Iris pigment epithelial cell (primary cell): ENCODE data around the gene STK38.

ENCODE experiments used
- DNase-seq: peaks from one replicate; pipeline ENCODE4 v3.0.0-alpha.2; 2011; ENCODE audit warnings: low read depth

The STK38 gene

DNA sequence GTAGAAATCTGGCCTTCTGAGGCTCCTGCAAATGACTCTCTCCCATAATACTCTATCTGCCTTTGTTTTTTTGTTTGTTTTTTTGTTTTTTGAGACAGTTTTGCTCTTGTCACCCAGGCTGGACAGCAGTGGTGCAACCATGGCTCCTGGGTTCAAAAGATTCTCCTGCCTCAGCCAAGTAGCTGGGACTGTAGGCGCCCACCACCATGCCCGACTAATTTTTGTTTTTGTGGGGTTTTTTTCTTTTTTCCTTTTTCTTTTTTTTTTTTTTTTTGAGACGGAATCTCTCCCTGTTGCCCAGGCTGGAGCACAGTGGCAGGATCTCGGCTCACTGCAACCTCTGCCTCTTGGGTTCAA lies 16.6 kb upstream of the STK38 start:
- no peak for DNase-seq

DNA sequence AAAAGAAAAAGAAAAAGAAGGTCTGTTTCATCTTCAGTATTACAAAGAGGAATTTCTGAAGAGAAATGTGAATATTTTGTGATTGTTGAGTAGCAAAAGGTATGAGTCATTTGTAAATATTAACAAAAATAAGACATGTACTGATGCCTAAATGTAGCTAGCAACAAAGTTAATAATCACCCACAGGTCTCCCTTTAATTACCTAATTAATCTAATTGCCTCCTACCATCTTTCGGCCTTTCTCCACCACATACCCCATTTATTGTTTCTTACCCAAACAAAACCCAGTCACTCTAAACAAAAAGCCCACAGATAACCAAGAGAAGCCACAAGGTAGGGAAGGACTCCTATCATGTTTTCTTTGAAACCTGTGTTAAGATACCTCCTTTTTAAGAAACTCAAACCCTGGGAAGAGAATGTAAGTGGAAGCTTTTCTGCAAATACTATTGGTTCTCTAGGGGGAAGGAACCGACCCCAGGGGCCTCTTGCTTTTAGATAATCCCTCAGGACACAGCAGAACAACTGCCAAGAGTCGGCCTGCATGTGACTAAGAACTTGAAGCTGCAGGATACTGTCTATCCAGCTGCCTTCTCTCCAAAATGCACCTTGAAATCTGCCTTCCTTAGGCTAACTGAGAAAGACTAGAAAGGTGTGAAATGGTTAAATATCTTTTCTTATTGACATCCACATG lies 16.1 kb upstream of the STK38 start:
- DNase-seq, result peak; percentile 31

DNA sequence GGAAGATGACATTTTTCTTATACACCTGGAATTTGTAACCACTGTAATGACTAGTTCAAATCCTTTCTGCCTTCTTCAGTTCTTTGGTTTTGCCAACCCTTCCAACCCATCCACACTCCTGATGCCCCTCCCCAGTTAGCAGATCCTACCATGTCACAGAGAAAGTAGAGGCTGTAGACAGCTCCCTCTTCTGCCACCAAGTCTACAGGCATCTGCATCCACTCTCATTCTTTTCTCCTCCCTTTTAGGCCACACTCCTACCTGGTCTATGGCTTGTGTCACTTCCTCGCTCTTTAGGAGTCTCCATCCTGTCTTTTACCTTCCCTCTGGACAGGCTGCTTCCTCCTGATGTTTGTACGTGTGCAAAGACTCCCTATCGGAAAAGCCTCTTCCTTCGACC lies 13.5 kb upstream of the STK38 start:
- no peak for DNase-seq

DNA sequence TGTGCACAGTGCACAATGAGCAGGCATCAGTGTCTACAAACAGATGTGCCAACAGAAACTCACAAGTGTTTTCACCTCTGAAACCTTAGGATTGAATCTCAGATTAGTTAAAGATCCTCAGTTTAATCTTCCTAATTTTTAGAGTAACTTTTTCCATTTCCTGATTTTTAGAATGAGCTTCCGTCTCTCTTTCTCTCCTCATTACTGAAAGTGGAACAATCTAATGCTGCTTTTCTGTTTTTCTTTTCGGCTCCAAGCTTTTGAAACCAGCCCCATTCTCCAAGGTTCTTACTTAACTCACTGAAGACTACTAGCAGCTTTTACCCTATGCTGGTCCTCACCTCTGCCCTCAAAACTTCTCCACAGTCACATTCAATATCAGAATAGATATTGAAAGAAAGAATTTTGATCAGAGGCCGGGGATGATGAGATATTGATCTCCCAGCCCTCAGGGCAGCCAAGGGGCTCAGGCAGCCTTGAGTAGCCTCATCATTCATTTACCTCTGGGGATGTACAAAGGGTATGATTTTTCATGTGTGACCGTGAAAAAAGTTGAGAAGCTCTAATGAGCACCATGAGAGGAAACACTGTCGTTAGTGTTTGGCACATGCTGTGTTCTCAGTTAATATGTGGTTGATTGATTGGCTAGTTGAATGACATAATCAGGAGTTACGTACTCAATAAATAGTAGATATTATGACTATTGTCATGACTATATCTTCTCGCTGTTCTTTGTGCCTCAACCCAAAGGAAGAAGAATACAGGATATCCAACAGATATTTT lies 11.9 kb upstream of the STK38 start:
- DNase-seq, result no peak

DNA sequence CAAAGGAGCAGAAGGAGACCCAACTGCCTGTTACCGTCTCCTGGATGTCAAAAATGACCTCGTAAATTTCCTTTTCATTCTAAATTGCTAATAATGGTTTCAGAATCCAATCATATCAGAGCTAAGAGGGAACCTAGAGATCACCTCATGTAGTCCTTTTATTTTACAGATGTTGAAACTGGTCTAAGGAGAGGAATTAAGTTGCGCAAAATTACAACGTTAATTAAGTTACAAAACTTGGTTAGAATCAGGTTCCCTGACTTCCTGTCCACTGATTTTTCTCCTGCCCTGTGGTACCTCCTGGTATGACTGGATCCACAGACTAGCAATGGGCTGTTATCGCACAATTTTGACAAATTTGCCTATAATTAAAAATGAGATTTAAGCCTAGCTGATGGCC lies 9.0 kb upstream of the STK38 start:
- no peak for DNase-seq

- no peak for DNase-seq
These were observed 8.5 kb upstream of the STK38 start for GRCh38 chr6:36555750-36556252.

DNA sequence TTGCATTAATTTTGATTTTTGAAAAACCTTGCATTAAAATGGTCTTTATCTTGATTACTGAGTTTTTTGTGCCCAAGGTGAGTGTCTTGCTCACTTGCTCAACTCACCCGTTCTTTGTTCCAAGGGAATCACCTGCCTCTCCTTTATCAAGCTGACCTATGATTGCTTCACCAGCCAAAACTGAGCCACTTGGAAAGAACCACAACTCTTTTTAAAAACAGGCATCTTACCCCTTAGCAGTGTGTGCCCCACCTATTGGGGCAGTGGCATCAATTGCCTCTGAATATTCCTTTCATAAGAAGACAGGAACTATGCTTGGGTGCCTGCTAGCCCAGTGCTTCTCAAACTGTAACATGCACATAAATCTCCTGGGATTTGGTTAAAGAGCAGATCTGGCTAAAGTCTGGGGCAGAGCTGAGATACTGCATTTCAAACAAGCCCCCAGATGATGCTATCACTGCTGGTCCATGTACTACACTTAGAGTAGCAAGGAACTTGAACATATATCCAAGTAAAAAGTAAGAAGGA lies 3.3 kb upstream of the STK38 start:
- no peak for DNase-seq

DNA sequence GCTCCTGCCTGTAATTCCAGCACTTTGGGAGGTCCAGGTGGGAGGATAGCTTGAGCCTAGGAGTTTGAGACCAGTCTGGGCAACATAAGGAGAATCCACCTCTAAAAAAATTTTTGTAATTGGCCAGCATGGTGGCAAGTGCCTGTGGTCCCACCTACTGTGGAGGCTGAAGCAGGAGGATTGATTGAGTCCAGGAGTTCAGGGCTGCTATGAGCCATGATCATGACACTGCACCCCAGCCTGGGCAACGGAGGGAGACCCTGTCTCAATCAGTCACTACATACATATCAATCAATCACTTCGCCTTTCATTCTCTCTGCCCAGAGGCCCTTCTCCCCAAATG lies 1.1 kb upstream of the STK38 start:
- DNase-seq, result no peak

- DNase-seq, result no peak
These were observed 544 bp upstream of the STK38 start for GRCh38 chr6:36547646-36548400.

- peak; percentile 43 for DNase-seq
These were observed 865 bp downstream of the STK38 start for GRCh38 chr6:36546308-36546919.

DNA sequence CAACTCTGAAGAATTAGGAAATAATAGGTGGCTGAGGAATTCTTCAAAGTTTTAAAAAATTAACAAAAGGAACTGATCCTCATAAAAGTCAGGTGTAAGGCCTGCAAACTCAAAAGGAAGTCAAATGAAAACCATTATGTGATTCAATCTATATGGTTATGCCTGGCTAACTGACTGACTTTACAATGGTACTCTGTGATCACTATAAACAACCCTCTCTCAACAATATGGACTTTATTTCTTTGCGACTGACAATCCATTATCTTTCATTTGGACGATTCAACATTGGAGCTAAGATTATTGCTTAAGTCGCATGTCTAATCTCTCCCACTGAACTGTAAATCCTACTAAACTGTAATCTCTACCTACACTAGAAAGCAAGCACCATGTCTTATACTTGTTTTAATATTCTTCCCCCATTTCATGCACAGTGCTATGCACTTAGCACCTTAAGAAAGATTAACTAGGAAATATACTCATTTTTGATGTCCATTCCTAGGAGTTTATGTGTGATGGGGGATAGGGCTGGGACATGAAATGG lies 1.4 kb downstream of the STK38 start:
- no peak for DNase-seq

DNA sequence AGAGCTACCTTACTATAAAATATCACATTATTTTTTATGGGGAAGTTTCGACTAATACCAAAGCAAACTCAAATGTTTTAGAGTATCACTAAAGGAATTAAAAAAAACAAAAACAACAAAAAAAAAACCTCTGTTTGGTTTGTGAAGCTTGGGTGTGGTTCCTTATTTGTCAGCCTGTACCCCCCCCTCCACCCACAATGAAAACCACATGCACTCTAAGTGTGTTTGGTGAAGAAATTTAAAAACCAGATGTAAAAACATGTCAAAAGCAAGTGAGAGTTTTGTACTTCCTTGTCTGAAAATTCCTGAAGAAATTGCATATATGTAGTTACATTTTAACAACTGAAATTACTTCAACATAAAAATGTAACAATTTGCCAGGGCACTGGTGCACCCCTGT lies 3.1 kb downstream of the STK38 start:
- no peak for DNase-seq

- DNase-seq, result peak; percentile 32
These were observed 5.2 kb downstream of the STK38 start for GRCh38 chr6:36542041-36542440.

DNA sequence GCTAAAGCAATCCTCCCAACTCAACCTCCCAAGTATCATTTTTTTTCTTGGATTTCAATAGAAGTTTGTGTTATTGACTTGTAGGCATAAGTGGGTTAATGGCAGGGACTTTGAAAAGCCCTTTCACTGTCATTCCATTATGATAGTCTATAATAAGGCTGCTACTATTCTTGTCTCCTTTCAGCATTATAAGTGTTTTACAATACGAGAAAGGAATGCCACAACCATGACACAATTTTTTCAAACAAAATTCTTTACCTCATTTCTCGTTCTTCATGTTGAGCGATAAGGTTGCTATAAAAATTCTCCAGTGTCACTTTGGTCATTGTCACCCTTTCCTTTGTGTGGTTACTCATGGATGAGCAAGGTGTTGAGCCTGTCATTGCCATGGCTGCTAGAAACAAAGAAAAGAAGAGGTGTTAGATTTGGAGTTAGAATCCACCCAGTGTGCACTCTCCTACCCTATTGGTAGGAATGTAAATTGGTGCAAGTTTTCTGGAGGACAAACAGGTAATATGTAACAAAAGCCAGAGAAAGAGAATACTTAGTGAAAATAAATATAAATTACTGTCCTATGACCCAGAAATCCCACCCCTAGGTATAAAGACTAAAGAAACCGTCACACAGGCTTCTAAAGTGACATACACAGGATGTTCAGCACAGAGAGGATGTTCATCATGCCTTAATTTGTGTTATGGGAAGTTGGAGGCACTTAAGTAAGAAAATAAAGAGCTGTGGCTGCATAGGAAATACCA lies 7.3 kb downstream of the STK38 start:
- no peak for DNase-seq

DNA sequence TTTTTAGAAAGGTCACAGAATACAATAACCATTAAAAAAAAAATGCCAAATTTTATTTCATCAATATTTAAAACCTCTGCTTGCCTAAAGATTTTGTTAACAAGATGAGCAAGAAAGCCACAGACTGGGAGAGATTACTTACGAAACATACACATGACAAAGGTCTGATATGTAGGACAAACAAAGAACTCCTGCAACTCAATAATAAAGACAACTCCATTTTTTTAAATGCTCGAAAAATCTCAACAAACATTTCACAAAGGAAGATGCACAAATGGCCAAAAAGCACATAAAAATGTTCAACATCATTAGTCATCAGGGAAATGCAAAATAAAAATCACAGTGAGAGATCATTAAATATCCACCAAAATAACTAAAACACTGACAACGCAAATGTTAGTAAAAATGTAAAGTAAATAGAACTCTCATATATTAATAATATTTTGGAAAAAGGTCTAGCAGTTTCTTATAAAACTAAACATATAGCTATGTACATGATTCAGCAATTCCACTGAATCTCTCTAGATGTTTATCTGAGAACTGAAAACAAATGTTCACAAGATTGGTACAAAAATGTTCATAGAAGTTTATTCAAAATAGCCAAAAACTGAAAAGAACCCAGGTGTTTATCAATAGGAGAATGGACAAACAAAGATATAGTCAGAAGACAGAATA lies 10.3 kb downstream of the STK38 start:
- no peak for DNase-seq

GRCh38 chr6:36533321-36533720 lies 14.0 kb downstream of the STK38 start:
- DNase-seq, result no peak

GRCh38 chr6:36526066-36526465 lies 21.2 kb downstream of the STK38 start:
- DNase-seq, result no peak

- DNase-seq, result no peak
These were observed 21.9 kb downstream of the STK38 start for GRCh38 chr6:36525346-36525745.

DNA sequence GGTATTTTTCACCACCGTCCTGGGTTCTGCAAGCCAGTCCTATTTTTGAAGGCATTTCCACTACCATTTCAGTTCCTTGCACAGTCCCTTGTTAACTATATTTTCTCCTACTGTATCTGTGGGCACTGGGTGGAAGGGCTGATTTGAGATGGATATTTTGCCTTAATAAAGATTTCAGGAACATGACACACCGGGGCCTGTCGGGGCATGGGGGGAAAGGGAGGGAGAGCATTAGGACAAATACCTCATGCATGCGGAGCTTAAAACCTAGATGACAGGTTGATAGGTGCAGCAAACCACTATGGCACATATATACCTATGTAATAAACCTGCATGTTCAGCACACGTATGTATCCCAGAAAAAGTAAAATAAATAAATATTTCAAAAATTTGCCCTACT lies 22.4 kb downstream of the STK38 start:
- no peak for DNase-seq

- DNase-seq, result peak; percentile 52
These were observed 23.3 kb downstream of the STK38 start for GRCh38 chr6:36523936-36524499.
